ENCODE results near the gene CLNK. TPM values are rescaled to one million over a fixed set of nuclear protein-coding genes. Genes with fewer than 3 reads are reported as not detected.

CLNK gene
- polyA plus RNA-seq, 1 of the 3 experiments (the other 2 are of a cell fraction) = not detected

DNA sequence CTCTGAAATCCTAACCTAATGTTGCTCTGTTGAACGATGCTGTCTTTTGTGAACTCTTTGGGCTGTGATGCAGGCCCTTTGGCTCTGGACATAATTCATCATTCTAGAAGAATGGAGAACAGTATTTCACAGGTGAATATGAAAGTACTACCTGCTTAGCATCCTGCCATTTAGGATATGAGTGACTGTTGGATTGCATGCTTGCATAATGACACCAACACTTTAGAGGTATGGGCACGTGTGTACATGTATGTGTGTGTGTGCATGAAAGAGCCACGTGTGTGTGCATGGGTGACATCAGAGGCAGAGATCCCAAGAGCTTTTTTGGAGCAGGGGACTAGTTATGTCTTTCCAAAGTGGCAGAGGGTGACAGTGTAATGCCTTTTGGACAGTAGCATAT lies 157.1 kb downstream of the CLNK start:
- Histone ChIP-seq H2AFZ (ENCODE audit: low read depth) (no peak overlapping the region), H3F3A (replicated peaks; ENCODE audit: insufficient read depth) (no peaks in the 10 kb centered on the region), H3K79me2 (ENCODE audit: insufficient read depth) (no peaks in the 10 kb centered on the region), H3K27me3 (ENCODE audit: insufficient read depth) (no peaks in the 10 kb centered on the region; the same call in 1 of the 2 replicates), H3K36me3 (replicated peaks in 1 of 2; ENCODE audit: control insufficient read depth in 1 of 2, insufficient read depth in 2 of 2, low read length in 1 of 2) (no peaks in the 10 kb centered on the region), H3K9me3 (no peaks in the 10 kb centered on the region), H3K4me2 (no peak overlapping the region), H3K9ac (no peak overlapping the region), H4K20me1 (ENCODE audit: insufficient read depth) (no peaks in the 10 kb centered on the region), H3K4me1 (ENCODE audit: control insufficient read depth in 1 of 2, insufficient read depth in 2 of 2, low read depth in 1 of 2, low read length in 1 of 2) (no peaks in the 10 kb centered on the region), H3K9me2 (no peaks in the 10 kb centered on the region), H3K4me3 (ENCODE audit: low read depth in 2 of 2, low read length in 1 of 2) (no peak overlapping the region), H3K27ac (ENCODE audit: low read depth in 2 of 2, low read length in 1 of 2) (no peak overlapping the region)
- 6% methylated on average over 3 of the region's 3 CpGs for WGBS (ENCODE audit: low lambda C conversion rate)
- CTCF ChIA-PET = interaction anchor here (1.1 to 2.4 kb wide), 2 partner anchors 10 to 66 kb away, joined by 3 to 13 read pairs; no protein-coding TSS in a partner anchor
- POLR2A ChIA-PET = no interaction called here
- DNase-seq = no peak
- no peak for TF ChIP-seq NRF1 (IDR thresholded peaks at IDR 0.05; ENCODE audit: low read depth, low read length)
- TF ChIP-seq, protein P1, sequence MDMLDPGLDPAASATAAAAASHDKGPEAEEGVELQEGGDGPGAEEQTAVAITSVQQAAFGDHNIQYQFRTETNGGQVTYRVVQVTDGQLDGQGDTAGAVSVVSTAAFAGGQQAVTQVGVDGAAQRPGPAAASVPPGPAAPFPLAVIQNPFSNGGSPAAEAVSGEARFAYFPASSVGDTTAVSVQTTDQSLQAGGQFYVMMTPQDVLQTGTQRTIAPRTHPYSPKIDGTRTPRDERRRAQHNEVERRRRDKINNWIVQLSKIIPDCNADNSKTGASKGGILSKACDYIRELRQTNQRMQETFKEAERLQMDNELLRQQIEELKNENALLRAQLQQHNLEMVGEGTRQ (IDR thresholded peaks at IDR 0.05; ENCODE audit: borderline replicate concordance, low read depth, low read length) = no peak

DNA sequence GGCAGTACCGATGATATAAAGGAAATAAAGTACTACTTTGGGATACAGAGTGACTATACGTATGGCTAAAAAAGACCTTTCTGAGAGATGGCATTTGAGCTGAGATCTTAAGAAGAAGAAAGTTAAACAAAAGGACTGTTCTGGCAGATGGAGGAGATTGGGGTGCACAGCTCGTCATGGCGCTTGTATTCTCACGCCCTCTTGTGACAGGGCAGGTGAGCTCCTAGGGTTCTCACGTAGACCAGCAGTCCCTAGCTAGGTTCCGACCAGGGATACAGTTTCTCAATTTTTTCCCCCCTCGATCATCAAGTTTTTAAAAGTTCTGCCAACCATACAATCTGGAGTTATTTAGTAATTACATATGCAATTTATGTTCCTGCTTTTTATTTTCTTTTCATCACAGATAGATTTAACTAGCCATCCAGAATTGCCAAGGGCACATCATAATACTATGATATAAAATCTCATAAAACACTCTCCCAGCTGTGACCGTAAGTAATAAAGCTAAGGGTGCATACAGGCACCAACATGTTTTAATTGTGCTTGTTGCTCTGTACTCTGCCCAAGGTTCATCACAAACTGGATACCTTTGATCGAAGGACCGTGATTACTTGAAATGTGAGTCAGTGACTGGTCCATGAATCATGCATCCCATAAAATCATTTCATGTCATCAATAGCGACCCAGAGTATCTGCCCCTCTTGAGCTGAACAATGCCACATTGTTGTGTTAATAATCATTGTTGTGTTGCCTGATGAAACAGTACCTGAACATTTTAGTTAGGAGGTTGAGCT lies 157.9 kb downstream of the CLNK start:
- no peaks in the 10 kb centered on the region for H3K4me1 ChIP-seq (ENCODE audit: control insufficient read depth in 1 of 2, insufficient read depth in 2 of 2, low read depth in 1 of 2, low read length in 1 of 2)
- TF ChIP-seq RAD21 (IDR thresholded peaks at IDR 0.05; ENCODE audit: low read length) (no peak), FOXJ3 (CRISPR knock-in tag; IDR thresholded peaks at IDR 0.05) (no peak), TEAD4 (IDR thresholded peaks at IDR 0.05; ENCODE audit: borderline replicate concordance, insufficient read depth) (no peak), MEF2A (IDR thresholded peaks at IDR 0.05; ENCODE audit: borderline replicate concordance, low read depth) (no peak)
- TF ChIP-seq, protein P2, sequence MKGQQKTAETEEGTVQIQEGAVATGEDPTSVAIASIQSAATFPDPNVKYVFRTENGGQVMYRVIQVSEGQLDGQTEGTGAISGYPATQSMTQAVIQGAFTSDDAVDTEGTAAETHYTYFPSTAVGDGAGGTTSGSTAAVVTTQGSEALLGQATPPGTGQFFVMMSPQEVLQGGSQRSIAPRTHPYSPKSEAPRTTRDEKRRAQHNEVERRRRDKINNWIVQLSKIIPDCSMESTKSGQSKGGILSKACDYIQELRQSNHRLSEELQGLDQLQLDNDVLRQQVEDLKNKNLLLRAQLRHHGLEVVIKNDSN (IDR thresholded peaks at IDR 0.05; ENCODE audit: borderline replicate concordance, low read depth) = no peak
- H3K9me2 ChIP-seq = no peaks in the 10 kb centered on the region
- POLR2A ChIA-PET = no interaction called here
- H3K9ac ChIP-seq = no peak overlapping the region
- no peaks in the 10 kb centered on the region for H4K20me1 ChIP-seq (ENCODE audit: insufficient read depth)
- WGBS (ENCODE audit: low lambda C conversion rate) = 9% methylated on average over 12 of the region's 12 CpGs
- H3K27me3 ChIP-seq (ENCODE audit: insufficient read depth) = no peaks in the 10 kb centered on the region; the same call in 1 of the 2 replicates
- DNase-seq = no peak
- no peak overlapping the region for H3K4me2 ChIP-seq
- no peaks in the 10 kb centered on the region for H3K9me3 ChIP-seq
- H3F3A ChIP-seq (replicated peaks; ENCODE audit: insufficient read depth) = no peaks in the 10 kb centered on the region
- H3K79me2 ChIP-seq (ENCODE audit: insufficient read depth) = no peaks in the 10 kb centered on the region
- H3K27ac ChIP-seq (ENCODE audit: low read depth in 2 of 2, low read length in 1 of 2) = no peak overlapping the region
- CTCF ChIA-PET = interaction anchor here (0.6 to 2.4 kb wide), 5 partner anchors 11 to 908 kb away, joined by 3 to 13 read pairs (median 3); no protein-coding TSS in a partner anchor
- no peaks in the 10 kb centered on the region for H3K36me3 ChIP-seq (replicated peaks in 1 of 2; ENCODE audit: control insufficient read depth in 1 of 2, insufficient read depth in 2 of 2, low read length in 1 of 2)
- no peak overlapping the region for H2AFZ ChIP-seq (ENCODE audit: low read depth)
- no peak overlapping the region for H3K4me3 ChIP-seq (ENCODE audit: low read depth in 2 of 2, low read length in 1 of 2)
